HEK293T (cell line): Measurements from ENCODE around the gene IMP3.
A peak's percentile ranks its signal among the peaks of the same experiment; 100 is the strongest.
"Not testable (repeated sequence)": the region's sequence is repeated elsewhere in the genome, so short reads cannot be mapped to it uniquely, and the experiment has no call there.

ENCODE experiments used
- CTCF ChIA-PET: fragments of 350-600 bp; formaldehyde crosslinking; extraction: SDS; loops from one replicate; lab custom pipeline; 2021; ENCODE audit warnings: antibody characterized with exemption, inconsistent platforms; lab: Yijun Ruan, JAX
- POLR2A ChIA-PET: fragments of 350-600 bp; formaldehyde crosslinking; extraction: SDS; loops from one replicate; lab custom pipeline; 2020; ENCODE audit warnings: antibody characterized with exemption, inconsistent platforms; lab: Yijun Ruan, JAX
- DNase-seq: peaks from one replicate; pipeline ENCODE4 v3.0.0; 2012; ENCODE audit warnings: mixed read lengths; ENCODE audit errors: extremely low spot score
- ARNT ChIP-seq: fragments of 450-650 bp; IDR thresholded peaks from 2 replicates; pipeline ENCODE4 v1.6.1; 2017; ENCODE audit warnings: mild to moderate bottlenecking
- BHLHE40 ChIP-seq: fragments of 450-650 bp; IDR thresholded peaks from 2 replicates; pipeline ENCODE4 v1.6.1; 2016; ENCODE audit warnings: mild to moderate bottlenecking, moderate library complexity, borderline replicate concordance
- CTBP1 ChIP-seq: fragments of 450-650 bp; IDR thresholded peaks from 2 replicates; pipeline ENCODE4 v1.6.1; 2016; ENCODE audit warnings: borderline replicate concordance
- ELF4 ChIP-seq: fragments of 450-650 bp; IDR thresholded peaks from 2 replicates; pipeline ENCODE4 v1.6.1; 2017; ENCODE audit warnings: antibody characterized with exemption
- FOXA1 ChIP-seq: fragments of 450-650 bp; IDR thresholded peaks from 2 replicates; pipeline ENCODE4 v1.6.1; 2016; ENCODE audit warnings: mild to moderate bottlenecking
- FOXK2 ChIP-seq: fragments of 450-650 bp; IDR thresholded peaks from 2 replicates; pipeline ENCODE4 v1.6.1; 2016; ENCODE audit warnings: mild to moderate bottlenecking
- FOXM1 ChIP-seq: fragments of 450-650 bp; IDR thresholded peaks from 2 replicates; pipeline ENCODE4 v1.6.1; 2017; ENCODE audit warnings: mild to moderate bottlenecking, borderline replicate concordance
- HDGF ChIP-seq: fragments of 450-650 bp; IDR thresholded peaks from 2 replicates; pipeline ENCODE4 v1.6.1; 2017; ENCODE audit warnings: antibody characterized with exemption, borderline replicate concordance
- L3MBTL2 ChIP-seq: fragments of 450-650 bp; conservative IDR thresholded peaks from 2 replicates; pipeline ENCODE4 v1.6.1; 2016; ENCODE audit warnings: mild to moderate bottlenecking
- LEF1 ChIP-seq: fragments of 450-650 bp; IDR thresholded peaks from 2 replicates; pipeline ENCODE4 v1.6.1; 2017; ENCODE audit warnings: mild to moderate bottlenecking, borderline replicate concordance
- NFRKB ChIP-seq: fragments of 450-650 bp; IDR thresholded peaks from 2 replicates; pipeline ENCODE4 v1.6.1; 2016; ENCODE audit warnings: mild to moderate bottlenecking, moderate library complexity
- SP1 ChIP-seq: fragments of 450-650 bp; IDR thresholded peaks from 2 replicates; pipeline ENCODE4 v1.6.1; 2017
- SUZ12 ChIP-seq: fragments of 450-650 bp; IDR thresholded peaks from 2 replicates; pipeline ENCODE4 v1.6.1; 2016; ENCODE audit warnings: mild to moderate bottlenecking
- TARDBP ChIP-seq: fragments of 450-650 bp; IDR thresholded peaks from 2 replicates; pipeline ENCODE4 v1.6.1; 2016
- ZNF384 ChIP-seq: fragments of 450-650 bp; IDR thresholded peaks from 2 replicates; pipeline ENCODE4 v1.6.1; 2016
- TF ChIP-seq, protein P1 (sequence below): fragments of 450-650 bp; IDR thresholded peaks from 2 replicates; pipeline ENCODE4 v1.6.1; 2016

Gene IMP3

DNA sequence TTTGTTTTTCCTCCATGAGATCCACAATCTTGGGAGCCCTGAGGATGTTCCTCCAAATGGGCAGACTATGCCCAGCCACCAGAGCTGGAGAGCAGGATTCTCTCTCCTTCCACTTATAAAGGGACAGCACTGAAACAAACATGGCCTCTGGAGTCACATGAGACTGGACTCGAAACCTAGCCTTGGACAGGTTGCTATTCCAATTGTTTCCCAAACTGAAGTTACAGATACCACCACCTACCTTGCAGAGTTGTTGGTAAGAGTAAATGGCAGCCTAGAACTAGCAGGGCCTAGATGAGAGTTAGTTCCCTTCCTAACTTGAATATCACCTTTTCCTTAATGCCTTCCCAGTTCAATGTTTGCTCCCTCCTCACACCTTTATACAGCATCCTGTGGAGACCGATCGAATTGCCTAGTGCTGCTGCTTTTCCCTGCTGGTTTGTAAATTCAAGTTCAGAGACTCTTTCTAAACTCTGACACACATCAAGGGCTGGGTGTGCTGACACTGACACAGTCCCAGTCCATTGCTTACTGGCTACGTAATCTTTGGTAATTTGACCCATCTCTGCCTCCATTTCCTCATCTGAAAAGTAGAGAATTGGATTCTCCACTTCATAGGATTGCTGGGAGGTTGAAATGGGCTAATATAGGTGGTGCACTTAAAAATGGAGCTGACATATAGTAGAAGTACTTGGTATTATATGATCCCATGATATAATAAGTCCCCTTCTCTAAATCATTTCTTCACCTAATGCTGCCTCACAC is 2.6 kb downstream of the IMP3 start:
- TF ChIP-seq HDGF, result no peak
- TF ChIP-seq LEF1, result no peak
- TF ChIP-seq ARNT, result no peak
- TF ChIP-seq, protein P1, sequence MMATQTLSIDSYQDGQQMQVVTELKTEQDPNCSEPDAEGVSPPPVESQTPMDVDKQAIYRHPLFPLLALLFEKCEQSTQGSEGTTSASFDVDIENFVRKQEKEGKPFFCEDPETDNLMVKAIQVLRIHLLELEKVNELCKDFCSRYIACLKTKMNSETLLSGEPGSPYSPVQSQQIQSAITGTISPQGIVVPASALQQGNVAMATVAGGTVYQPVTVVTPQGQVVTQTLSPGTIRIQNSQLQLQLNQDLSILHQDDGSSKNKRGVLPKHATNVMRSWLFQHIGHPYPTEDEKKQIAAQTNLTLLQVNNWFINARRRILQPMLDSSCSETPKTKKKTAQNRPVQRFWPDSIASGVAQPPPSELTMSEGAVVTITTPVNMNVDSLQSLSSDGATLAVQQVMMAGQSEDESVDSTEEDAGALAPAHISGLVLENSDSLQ, result no peak
- TF ChIP-seq ELF4, result no peak
- no peak for TF ChIP-seq SP1
- no peak for TF ChIP-seq NFRKB
- no peak for TF ChIP-seq BHLHE40
- no peak for TF ChIP-seq SUZ12
- TF ChIP-seq FOXA1, result no peak
- no peak for TF ChIP-seq L3MBTL2
- no peak for TF ChIP-seq FOXM1
- no peak for TF ChIP-seq FOXK2
- TF ChIP-seq ZNF384, result no peak
- TF ChIP-seq CTBP1, result no peak
- TF ChIP-seq TARDBP, result no peak
- DNase-seq, result no peak
- POLR2A ChIA-PET, result interaction anchor here (4.5 to 7.3 kb wide), 4 partner anchors 9 to 268 kb away, joined by 37 to 99 read pairs (median 70); partner anchors contain the start of genes MAN2C1, SIN3A, SNUPN and SNX33
- CTCF ChIA-PET, result interaction anchor here (0.8 to 1.6 kb wide), 8 partner anchors 10 to 269 kb away, joined by 3 to 8 read pairs (median 6); partner anchors contain the start of genes MAN2C1, SNUPN and SNX33

DNA sequence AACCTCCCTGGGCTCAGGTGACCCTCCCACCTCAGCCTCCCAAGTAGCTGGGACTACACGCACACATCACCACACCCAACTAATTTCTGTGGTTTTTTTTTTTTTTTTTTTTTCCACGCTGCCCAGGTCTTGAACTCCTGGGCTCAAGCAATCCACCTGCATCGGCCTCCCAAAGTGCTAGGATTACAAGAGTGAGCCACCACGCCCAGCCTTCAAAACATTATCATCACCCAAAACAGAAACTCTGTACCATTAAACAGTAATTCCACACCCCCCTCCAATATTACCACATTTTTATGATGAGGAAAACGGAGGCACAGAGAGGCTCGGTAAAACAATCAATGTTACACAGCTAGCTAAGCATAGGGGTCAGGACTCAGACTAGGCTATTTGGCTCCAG is 4.0 kb downstream of the IMP3 start:
- ChIA-PET CTCF (interaction anchor here (0.7 kb wide), 1 partner anchor 1692 kb away, joined by 7 read pairs; no protein-coding TSS in a partner anchor), POLR2A (interaction anchor here (1.1 to 7.3 kb wide), 4 partner anchors 9 to 267 kb away, joined by 3 to 93 read pairs (median 42); partner anchors contain the start of genes MAN2C1, SNUPN and SNX33)
- TF ChIP-seq BHLHE40 (no peak), ZNF384 (0 out of 2 replicates have a peak, but pooled peaks have one; percentile 4)
- no peak for DNase-seq

DNA sequence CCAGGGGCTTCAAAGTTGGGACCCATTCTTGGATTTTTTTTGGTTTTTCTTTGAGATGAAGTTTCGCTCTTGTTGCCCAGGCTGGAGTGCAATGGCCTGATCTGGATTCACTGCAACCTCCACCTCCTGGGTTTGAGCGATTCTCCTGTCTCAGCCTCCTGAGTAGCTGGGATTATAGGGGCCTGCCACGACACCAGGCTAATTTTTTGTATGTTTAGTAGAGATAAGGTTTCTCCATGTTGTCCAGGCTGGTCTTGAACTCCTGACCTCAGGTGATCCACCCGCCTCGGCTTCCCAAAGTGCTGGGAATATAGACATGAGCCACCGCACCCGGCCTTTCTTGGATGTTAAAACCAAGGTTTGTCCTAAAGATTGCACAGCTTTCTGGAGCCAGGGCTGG is 6.1 kb downstream of the IMP3 start:
- CTCF ChIA-PET, result interaction anchor here (0.7 kb wide), 1 partner anchor 24 kb away, joined by 4 read pairs; no protein-coding TSS in a partner anchor
- DNase-seq, result not testable (repeated sequence)
- POLR2A ChIA-PET, result interaction anchor here (1.6 to 1.7 kb wide), 2 partner anchors 8 to 55 kb away, joined by 6 to 10 read pairs; partner anchors contain the start of genes PTPN9 and SNUPN

DNA sequence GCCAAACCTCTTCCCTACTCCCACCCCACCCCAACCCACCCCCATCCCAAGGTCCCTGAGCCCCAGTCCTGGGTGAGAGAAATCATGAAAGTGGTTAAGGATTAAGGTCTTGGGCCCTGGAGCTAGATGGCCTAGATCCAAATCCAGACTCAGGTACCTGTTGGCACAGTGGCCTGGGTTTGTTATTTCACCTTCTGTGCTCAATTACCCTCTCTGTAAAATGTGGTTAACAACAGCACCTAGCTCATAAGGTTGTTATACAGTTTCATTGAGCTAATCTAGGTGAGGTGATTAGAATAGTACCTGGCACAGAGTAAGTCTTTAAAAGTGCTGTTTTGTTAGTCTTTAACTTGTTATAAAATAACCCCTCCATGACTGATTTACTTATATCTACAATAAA is 8.1 kb downstream of the IMP3 start:
- TF ChIP-seq SUZ12, result no peak
- no peak for TF ChIP-seq ZNF384
- no peak for TF ChIP-seq BHLHE40
- no peak for TF ChIP-seq FOXK2
- TF ChIP-seq HDGF, result no peak
- no peak for TF ChIP-seq FOXM1
- TF ChIP-seq ARNT, result no peak
- no peak for TF ChIP-seq L3MBTL2
- no peak for TF ChIP-seq CTBP1
- TF ChIP-seq, protein P1, result no peak
- TF ChIP-seq TARDBP, result no peak
- TF ChIP-seq LEF1, result no peak
- TF ChIP-seq ELF4, result no peak
- no peak for TF ChIP-seq FOXA1
- POLR2A ChIA-PET, result interaction anchor here (0.7 to 1.1 kb wide), 2 partner anchors 9 to 180 kb away, joined by 3 read pairs; partner anchors contain the start of gene SIN3A
- DNase-seq, result no peak
- CTCF ChIA-PET, result no interaction called here

DNA sequence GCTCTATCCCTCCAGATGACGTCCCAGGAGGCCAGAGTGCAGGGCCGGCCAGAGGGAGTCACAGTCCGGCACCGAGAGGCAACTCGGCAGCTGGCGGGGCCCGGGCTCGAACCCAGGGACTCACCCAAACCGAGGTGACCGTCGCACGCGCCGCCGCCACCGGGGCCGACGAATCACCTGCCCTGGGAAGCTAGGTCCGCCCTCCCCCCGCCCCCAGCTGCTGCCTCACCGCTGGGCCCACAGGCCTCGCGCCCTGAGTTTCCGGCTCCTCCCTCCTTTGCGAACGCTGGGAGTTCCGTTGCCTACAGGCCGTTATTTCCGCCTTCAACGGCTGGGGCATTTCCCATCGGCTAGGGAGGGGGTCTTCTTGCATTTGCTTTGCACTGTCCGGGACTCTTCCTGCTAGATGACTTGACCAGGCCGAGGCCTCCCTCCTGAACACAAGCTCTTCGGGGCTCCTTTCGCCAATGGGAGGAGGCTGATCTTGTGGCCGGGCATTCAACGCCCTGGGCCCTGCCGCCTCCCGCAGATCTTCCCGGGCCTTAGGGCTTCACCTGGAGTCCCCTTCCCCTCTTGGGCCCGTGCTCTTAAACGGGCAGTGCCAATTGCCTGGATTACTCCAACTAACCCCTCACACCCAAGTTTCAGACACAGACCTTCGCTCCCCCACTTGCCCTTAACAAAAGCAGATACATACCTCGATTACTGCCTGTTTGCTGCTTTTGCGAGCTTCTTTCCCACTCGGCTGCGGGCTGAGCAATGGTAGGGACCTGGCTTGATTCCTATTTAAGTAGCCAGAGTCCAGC is 14.3 kb downstream of the IMP3 start, which contains the start of gene SNUPN:
Gene SNUPN, minus strand, starts transcription at position 184 of the 806 bp plus-strand sequence. CDS start 4,674 bp downstream, outside the sequence.
- TF ChIP-seq LEF1, result no peak
- TF ChIP-seq FOXK2, result no peak
- peak; percentile 83; the same call in 1 of the 2 replicates for TF ChIP-seq HDGF
- TF ChIP-seq FOXA1, result no peak
- TF ChIP-seq, protein P1, result no peak
- no peak for TF ChIP-seq NFRKB
- peak; percentile 49; the same call in 1 of the 2 replicates for TF ChIP-seq L3MBTL2
- TF ChIP-seq TARDBP, result no peak
- TF ChIP-seq FOXM1, result peak; percentile 75
- no peak for TF ChIP-seq SUZ12
- no peak for TF ChIP-seq SP1
- TF ChIP-seq BHLHE40, result no peak
- TF ChIP-seq ARNT, result no peak
- no peak for TF ChIP-seq CTBP1
- TF ChIP-seq ELF4, result peak; percentile 65
- no peak for TF ChIP-seq ZNF384
- CTCF ChIA-PET, result interaction anchor here (0.6 to 1.3 kb wide), 5 partner anchors 9 to 47 kb away, joined by 3 to 8 read pairs (median 3); partner anchors contain the start of gene SNX33
- peak; percentile 98 for DNase-seq
- POLR2A ChIA-PET, result interaction anchor here (0.9 to 3.6 kb wide), 16 partner anchors 9 to 588 kb away, joined by 3 to 93 read pairs (median 4); partner anchors contain the start of genes IMP3, MAN2C1, SIN3A and SNX33
